ENCODE results near the gene PDXK. TPM values are rescaled to one million over a fixed set of nuclear protein-coding genes. Genes with fewer than 3 reads are reported as not detected.

Gene PDXK
- total RNA-seq, 1 donor from 2014 or later, result 54.0 TPM

DNA sequence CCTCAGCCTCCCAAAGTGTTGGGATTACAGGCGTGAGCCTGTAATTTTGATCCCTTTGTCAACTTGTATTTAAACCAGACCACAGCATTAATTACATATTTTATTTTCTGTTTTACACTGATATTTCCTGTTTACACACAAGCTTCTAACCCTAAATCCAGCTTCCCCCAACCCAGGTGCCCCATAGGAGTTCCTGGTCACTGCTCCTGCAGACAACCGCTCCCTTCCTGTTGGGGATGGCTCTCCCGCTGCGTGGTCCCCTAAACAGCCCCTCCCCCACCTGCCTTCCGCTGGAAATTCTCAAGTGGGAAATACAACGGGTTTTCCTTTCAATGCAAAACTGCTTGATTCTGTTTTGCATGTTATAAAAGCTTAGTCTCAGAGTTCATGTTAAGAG is 53.5 kb downstream of the PDXK start:
- TF ChIP-seq, protein P1, sequence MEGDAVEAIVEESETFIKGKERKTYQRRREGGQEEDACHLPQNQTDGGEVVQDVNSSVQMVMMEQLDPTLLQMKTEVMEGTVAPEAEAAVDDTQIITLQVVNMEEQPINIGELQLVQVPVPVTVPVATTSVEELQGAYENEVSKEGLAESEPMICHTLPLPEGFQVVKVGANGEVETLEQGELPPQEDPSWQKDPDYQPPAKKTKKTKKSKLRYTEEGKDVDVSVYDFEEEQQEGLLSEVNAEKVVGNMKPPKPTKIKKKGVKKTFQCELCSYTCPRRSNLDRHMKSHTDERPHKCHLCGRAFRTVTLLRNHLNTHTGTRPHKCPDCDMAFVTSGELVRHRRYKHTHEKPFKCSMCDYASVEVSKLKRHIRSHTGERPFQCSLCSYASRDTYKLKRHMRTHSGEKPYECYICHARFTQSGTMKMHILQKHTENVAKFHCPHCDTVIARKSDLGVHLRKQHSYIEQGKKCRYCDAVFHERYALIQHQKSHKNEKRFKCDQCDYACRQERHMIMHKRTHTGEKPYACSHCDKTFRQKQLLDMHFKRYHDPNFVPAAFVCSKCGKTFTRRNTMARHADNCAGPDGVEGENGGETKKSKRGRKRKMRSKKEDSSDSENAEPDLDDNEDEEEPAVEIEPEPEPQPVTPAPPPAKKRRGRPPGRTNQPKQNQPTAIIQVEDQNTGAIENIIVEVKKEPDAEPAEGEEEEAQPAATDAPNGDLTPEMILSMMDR (IDR thresholded peaks at IDR 0.05), result no peak
- TF ChIP-seq EZH2 (IDR thresholded peaks at IDR 0.05) (no peak), EZH2phosphoT487 (IDR thresholded peaks at IDR 0.05) (no peak)
- Histone ChIP-seq H3K27ac (no peak overlapping the region), H3K9ac (no peak overlapping the region), H3K4me1 (peaks cover 16% of the 10 kb centered on the region), H4K20me1 (ENCODE audit: low read depth) (no peaks in the 10 kb centered on the region), H3K27me3 (no peaks in the 10 kb centered on the region), H3K79me2 (ENCODE audit: low read depth) (peaks cover 13% of the 10 kb centered on the region), H3K36me3 (no peaks in the 10 kb centered on the region), H3F3A (ENCODE audit: low read depth) (peaks cover 28% of the 10 kb centered on the region), H3K4me2 (no peak overlapping the region), H2AFZ (replicated peaks) (no peak overlapping the region), H3K4me3 (no peak overlapping the region), H3K9me3 (ENCODE audit: low read depth) (no peaks in the 10 kb centered on the region)
- Mint-ChIP-seq H3K27me3 (ENCODE audit: insufficient read depth, low read depth) (peaks cover 16% of the 10 kb centered on the region), H3K4me1 (peaks cover 33% of the 10 kb centered on the region), H3K9me3 (no peaks in the 10 kb centered on the region), H3K27ac (no peak overlapping the region), H3K4me3 (no peak overlapping the region), H3K36me3 (peaks cover 6% of the 10 kb centered on the region)
- no peak for DNase-seq (ENCODE audit: low spot score)

DNA sequence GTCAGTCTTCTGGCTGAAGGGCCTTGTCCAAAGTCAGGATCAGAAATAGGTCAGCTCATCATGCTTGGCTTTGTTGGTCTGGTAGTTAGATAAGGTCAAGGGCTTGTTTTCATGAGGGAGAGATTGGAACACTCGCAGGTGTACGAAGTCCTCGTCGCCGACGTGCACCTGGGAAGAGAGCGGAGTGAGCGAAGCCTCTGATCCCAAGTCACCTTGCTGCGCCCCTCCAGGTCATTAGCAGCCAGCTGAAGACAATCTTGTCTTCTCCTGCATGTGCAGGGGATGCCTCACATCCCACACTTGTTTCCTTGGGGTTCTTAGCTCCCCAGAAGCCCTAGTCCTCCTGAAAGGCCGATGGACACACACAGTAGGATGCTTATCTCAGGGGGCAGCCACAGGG is 55.2 kb downstream of the PDXK start:
- Histone ChIP-seq H3K9ac (no peak overlapping the region), H3F3A (ENCODE audit: low read depth) (peaks cover 28% of the 10 kb centered on the region), H3K4me1 (peaks cover 10% of the 10 kb centered on the region), H3K27me3 (no peaks in the 10 kb centered on the region), H3K9me3 (ENCODE audit: low read depth) (no peaks in the 10 kb centered on the region), H3K27ac (no peak overlapping the region), H3K4me3 (no peak overlapping the region), H3K36me3 (no peaks in the 10 kb centered on the region), H2AFZ (replicated peaks) (no peak overlapping the region), H3K4me2 (no peak overlapping the region), H4K20me1 (ENCODE audit: low read depth) (no peaks in the 10 kb centered on the region), H3K79me2 (ENCODE audit: low read depth) (peaks cover 13% of the 10 kb centered on the region)
- Mint-ChIP-seq H3K36me3 (peaks cover 6% of the 10 kb centered on the region), H3K27ac (no peak overlapping the region), H3K4me1 (peaks cover 28% of the 10 kb centered on the region), H3K27me3 (ENCODE audit: insufficient read depth, low read depth) (peaks cover 10% of the 10 kb centered on the region), H3K9me3 (no peaks in the 10 kb centered on the region), H3K4me3 (peak overlapping the region; percentile 93)
- TF ChIP-seq EZH2phosphoT487 (IDR thresholded peaks at IDR 0.05) (no peak), EZH2 (IDR thresholded peaks at IDR 0.05) (no peak)
- TF ChIP-seq, protein P1 (IDR thresholded peaks at IDR 0.05), result no peak
- no peak for DNase-seq (ENCODE audit: low spot score)

DNA sequence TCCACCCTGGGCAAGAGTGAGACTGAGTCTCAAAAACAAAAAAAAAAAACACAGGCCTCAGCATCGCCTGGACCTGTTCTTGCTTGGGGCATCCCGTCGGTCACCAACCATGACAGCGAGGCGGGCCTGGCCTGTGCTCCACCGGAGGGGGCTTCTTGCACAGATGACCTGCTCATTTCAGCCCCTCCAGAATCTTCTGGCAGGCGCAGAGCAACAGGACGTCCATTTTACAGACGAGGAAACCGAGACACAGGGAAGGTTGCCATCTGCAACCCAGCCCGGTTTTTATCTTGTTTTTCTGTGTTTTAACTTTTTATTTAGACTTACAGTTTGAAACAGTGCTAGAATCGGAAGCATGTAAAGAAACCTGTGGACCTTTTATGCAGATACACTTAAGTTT is 56.3 kb downstream of the PDXK start:
- Mint-ChIP-seq H3K4me1 (peaks cover 26% of the 10 kb centered on the region), H3K27me3 (ENCODE audit: insufficient read depth, low read depth) (peaks cover 10% of the 10 kb centered on the region), H3K9me3 (no peaks in the 10 kb centered on the region)

More for the DNA sequence above, 56.3 kb downstream of the PDXK start:
- H3F3A ChIP-seq (ENCODE audit: low read depth), result peaks cover 25% of the 10 kb centered on the region
- TF ChIP-seq EZH2phosphoT487 (IDR thresholded peaks at IDR 0.05), result no peak
- TF ChIP-seq, protein P1 (IDR thresholded peaks at IDR 0.05), result no peak
- no peak for TF ChIP-seq EZH2 (IDR thresholded peaks at IDR 0.05)
- peaks cover 6% of the 10 kb centered on the region for H3K36me3 Mint-ChIP-seq
- peak overlapping the region; percentile 93 for H3K4me3 Mint-ChIP-seq
- H3K27me3 ChIP-seq, result no peaks in the 10 kb centered on the region
- peak overlapping the region; percentile 85 for H3K4me2 ChIP-seq
- no peak overlapping the region for H2AFZ ChIP-seq (replicated peaks)
- no peaks in the 10 kb centered on the region for H3K9me3 ChIP-seq (ENCODE audit: low read depth)
- H3K9ac ChIP-seq, result no peak overlapping the region
- peak overlapping the region; percentile 81 for H3K4me3 ChIP-seq
- peaks cover 8% of the 10 kb centered on the region for H3K4me1 ChIP-seq
- no peak overlapping the region for H3K27ac ChIP-seq
- H3K27ac Mint-ChIP-seq, result no peak overlapping the region
- H4K20me1 ChIP-seq (ENCODE audit: low read depth), result no peaks in the 10 kb centered on the region
- no peaks in the 10 kb centered on the region for H3K36me3 ChIP-seq
- peaks cover 13% of the 10 kb centered on the region for H3K79me2 ChIP-seq (ENCODE audit: low read depth)
- DNase-seq (ENCODE audit: low spot score), result no peak
